ENCODE measurements around the gene PSMC2. TPM values are rescaled to one million over a fixed set of nuclear protein-coding genes. Genes with fewer than 3 reads are reported as not detected.

Gene PSMC2
- total and polyA plus RNA-seq, 12 donors, result 67.7 to 157 (median 124) TPM

DNA sequence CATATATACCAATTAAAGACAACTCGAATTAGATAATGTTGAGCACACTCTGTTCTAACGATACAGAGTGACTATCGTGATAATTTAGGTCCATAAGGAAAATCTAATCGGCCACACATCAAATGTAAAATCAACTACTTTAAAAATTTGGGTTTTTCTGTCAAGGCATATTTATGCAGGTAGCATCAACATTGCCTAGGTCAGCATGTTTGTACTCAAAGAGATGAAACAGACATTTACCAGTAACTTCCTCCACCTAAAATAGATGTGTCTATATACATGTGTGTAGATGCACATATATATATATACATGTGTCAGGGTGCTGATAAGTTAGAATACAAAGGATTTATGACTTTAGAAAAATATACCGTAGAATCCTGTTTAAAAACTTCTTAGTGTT is 22.0 kb downstream of the PSMC2 start:
- 94 to 96% methylated on average over 5 of the region's 5 CpGs for WGBS, 2 donors
- intact Hi-C loops (cut with DNase I), result no loop called here
- DNase-seq (no peak), ATAC-seq (no peak)
- Histone ChIP-seq H3K4me3 (no peak overlapping the region), H3K27me3 (no peaks in the 10 kb centered on the region), H3K4me1 (no peaks in the 10 kb centered on the region), H3K9me3 (no peaks in the 10 kb centered on the region), H3K27ac (no peak overlapping the region), H3K36me3 (peaks cover 3 to 63% (median 44%) of the 10 kb centered on the region in 9 donors)
- TF ChIP-seq CTCF (IDR thresholded peaks at IDR 0.05), result no peak

- ATAC-seq, result no peak
- Histone ChIP-seq H3K9me3 (no peaks in the 10 kb centered on the region), H3K4me1 (no peaks in the 10 kb centered on the region), H3K4me3 (no peak overlapping the region), H3K27ac (no peak overlapping the region), H3K27me3 (peaks cover 0 to 18% (median 14%) of the 10 kb centered on the region in 7 donors), H3K36me3 (peaks cover 0 to 17% (median 0%) of the 10 kb centered on the region in 9 donors)
- no peak for TF ChIP-seq CTCF (IDR thresholded peaks at IDR 0.05)
- 44 to 50% methylated on average over 6 of the region's 6 CpGs for WGBS, 2 donors
- DNase-seq, result no peak
- intact Hi-C loops (cut with DNase I), result no loop called here
These were observed 26.6 kb downstream of the PSMC2 start for GRCh38 chr7:103373866-103374643.

DNA sequence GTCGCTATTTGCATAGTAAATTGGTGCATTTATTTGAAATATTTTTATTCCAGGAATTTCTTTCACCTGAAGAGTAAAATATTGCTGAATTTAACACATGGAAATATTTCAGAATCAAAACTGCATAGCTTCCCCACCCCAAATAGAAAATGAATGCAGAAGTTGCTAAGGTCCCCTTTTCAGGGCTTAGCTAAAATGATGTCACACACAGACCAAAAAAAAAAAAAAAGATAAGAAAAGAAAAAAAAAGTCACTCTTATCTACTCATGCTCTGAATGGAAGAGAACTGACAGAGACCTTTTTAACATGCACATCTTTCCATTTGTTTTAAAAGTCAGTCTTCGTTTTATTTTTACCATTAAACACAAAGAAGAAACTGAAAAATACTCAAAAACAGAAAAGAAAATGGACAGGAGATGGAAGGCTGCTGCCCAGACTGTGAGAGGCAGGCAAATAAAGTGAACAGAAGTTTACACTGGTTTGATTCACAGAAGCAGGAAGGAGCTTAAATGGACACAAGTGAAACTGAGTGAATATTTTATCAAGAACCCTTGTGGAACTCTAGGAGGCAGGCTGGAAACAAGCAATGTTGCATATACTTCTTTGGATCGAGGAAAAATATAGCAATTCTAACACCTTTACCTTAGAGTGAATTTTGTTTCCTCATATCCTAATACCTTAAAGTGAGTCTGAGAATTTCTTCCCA is 32.0 kb downstream of the PSMC2 start:
- no peak overlapping the region for H3K27ac ChIP-seq
- H3K27me3 ChIP-seq, result peaks cover 0 to 20% (median 15%) of the 10 kb centered on the region in 7 donors
- H3K36me3 ChIP-seq, result no peaks in the 10 kb centered on the region
- ATAC-seq (no peak), DNase-seq (no peak)
- WGBS, 2 donors, result 45 to 63% methylated on average over 3 of the region's 3 CpGs
- no peaks in the 10 kb centered on the region for H3K9me3 ChIP-seq
- TF ChIP-seq CTCF (IDR thresholded peaks at IDR 0.05), result no peak
- intact Hi-C loops (cut with DNase I), result no loop called here
- no peak overlapping the region for H3K4me3 ChIP-seq
- peaks cover 0 to 3% (median 0%) of the 10 kb centered on the region in 9 donors for H3K4me1 ChIP-seq

DNA sequence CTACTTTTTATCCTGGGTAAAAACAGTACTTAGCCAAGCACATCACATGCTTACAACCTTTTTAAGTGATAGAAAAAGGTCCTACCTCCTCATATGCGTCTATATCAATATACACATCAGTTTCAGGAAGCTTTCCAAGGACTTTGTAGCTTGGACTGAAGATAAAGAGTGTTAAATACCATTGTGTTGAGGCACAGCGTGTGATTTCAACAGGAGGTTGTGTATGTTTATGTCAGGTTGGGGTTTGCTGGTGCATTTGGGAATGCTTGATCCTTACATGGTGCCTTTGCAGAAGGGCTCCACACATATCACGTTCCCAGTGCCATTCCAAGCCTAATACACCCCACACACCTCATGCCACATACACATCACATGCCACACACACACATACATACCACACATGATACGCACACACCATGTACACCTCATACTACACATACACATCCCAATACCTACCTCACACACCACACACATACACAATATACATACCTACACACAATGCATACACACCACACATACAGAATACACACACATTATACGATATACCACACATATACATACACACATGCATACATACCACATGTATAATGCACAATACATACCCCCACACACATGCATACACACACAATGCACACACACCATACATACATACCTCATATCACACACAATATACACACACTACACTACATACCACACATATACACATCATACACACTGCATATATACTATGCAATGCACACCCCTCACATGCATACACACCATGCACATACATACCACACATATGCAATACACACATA is 33.1 kb downstream of the PSMC2 start:
- intact Hi-C loops (cut with DNase I), result no loop called here
- 60 to 69% methylated on average over 5 of the region's 5 CpGs for WGBS, 2 donors
- no peaks in the 10 kb centered on the region for H3K36me3 ChIP-seq
- no peak for TF ChIP-seq CTCF (IDR thresholded peaks at IDR 0.05)
- H3K27ac ChIP-seq, result no peak overlapping the region
- ATAC-seq (no peak), DNase-seq (no peak)
- no peak overlapping the region for H3K4me3 ChIP-seq
- H3K9me3 ChIP-seq, result no peaks in the 10 kb centered on the region
- H3K4me1 ChIP-seq, result peaks cover 0 to 3% (median 0%) of the 10 kb centered on the region in 9 donors
- H3K27me3 ChIP-seq, result peaks cover 0 to 21% (median 15%) of the 10 kb centered on the region in 7 donors
